Fibroblast of lung (primary cell): Measurements from ENCODE around the gene HCFC2. TPM values are rescaled to one million over a fixed set of nuclear protein-coding genes. Genes with fewer than 3 reads are reported as not detected.
A peak's percentile ranks its signal among the peaks of the same experiment; 100 is the strongest.
"Not testable (repeated sequence)": the region's sequence is repeated elsewhere in the genome, so short reads cannot be mapped to it uniquely, and the experiment has no call there.

Experiments
- DNase-seq, 2 donors: peaks; one replicate each; pipeline versions ENCODE4 v3.0.0 to v3.0.0-alpha.2; 2010; ENCODE audit warnings: low read depth in 2 of 2
- H2AFZ ChIP-seq: 2 replicates; pipeline ENCODE4 v1.5.1; 2012; ENCODE audit warnings: low read length, control low read depth, inconsistent platforms
- H3K27ac ChIP-seq: 2 replicates; pipeline ENCODE4 v1.5.1; 2011; ENCODE audit warnings: low read length, control low read depth; ENCODE audit not compliant: insufficient read depth
- H3K27me3 ChIP-seq: 2 replicates; pipeline ENCODE4 v1.5.1; 2011; ENCODE audit warnings: mild to moderate bottlenecking, low read length; ENCODE audit not compliant: control insufficient read depth, insufficient read depth
- H3K36me3 ChIP-seq: 2 replicates; pipeline ENCODE4 v1.5.1; 2011; ENCODE audit warnings: low read length; ENCODE audit not compliant: control insufficient read depth, insufficient read depth
- H3K4me1 ChIP-seq: 2 replicates; pipeline ENCODE4 v1.5.1; 2011; ENCODE audit warnings: low read length; ENCODE audit not compliant: control insufficient read depth, insufficient read depth; ENCODE audit errors: extremely low read depth
- H3K4me2 ChIP-seq: 2 replicates; pipeline ENCODE4 v1.5.1; 2011; ENCODE audit warnings: low read length, control low read depth; ENCODE audit not compliant: insufficient read depth; ENCODE audit errors: extremely low read depth
- H3K4me3 ChIP-seq, 4 experiments: fragments of 200-600 bp in 1 of 4; sonication (generic) in 1 of 4; replicated peaks in 1 of 4; 2 replicates each; pipeline ENCODE4 v1.5.1; 2011 to 2016; ENCODE audit warnings: low read length in 4 of 4, low read depth in 3 of 4, mild to moderate bottlenecking in 3 of 4, control low read depth in 2 of 4, inconsistent platforms in 1 of 4, mixed read lengths in 1 of 4; ENCODE audit not compliant: insufficient read depth in 1 of 4; ENCODE audit errors: control extremely low read depth in 1 of 4
- H3K79me2 ChIP-seq: 2 replicates; pipeline ENCODE4 v1.5.1; 2012; ENCODE audit warnings: mild to moderate bottlenecking, low read length, inconsistent platforms; ENCODE audit not compliant: control insufficient read depth, insufficient read depth
- H3K9ac ChIP-seq: 2 replicates; pipeline ENCODE4 v1.5.1; 2011; ENCODE audit warnings: mild to moderate bottlenecking, low read length, control low read depth; ENCODE audit not compliant: insufficient read depth
- H3K9me3 ChIP-seq: 2 replicates; pipeline ENCODE4 v1.5.1; 2012; ENCODE audit warnings: low read depth, low read length; ENCODE audit not compliant: control insufficient read depth, insufficient read depth
- H4K20me1 ChIP-seq: 2 replicates; pipeline ENCODE4 v1.5.1; 2011; ENCODE audit warnings: low read length; ENCODE audit not compliant: control insufficient read depth, insufficient read depth; ENCODE audit errors: extremely low read depth
- CTCF ChIP-seq, 2 donors: IDR thresholded peaks in 1 of 2; conservative IDR thresholded peaks in 1 of 2; 1 replicate in 1 of 2; 2 replicates in 1 of 2; pipeline ENCODE4 v1.5.1; 2011 to 2012; ENCODE audit warnings: low read length in 2 of 2, control low read depth in 1 of 2, inconsistent platforms in 1 of 2, low read depth in 1 of 2, mild to moderate bottlenecking in 1 of 2
- EZH2 ChIP-seq: IDR thresholded peaks from 2 replicates; pipeline ENCODE4 v1.5.1; 2012; ENCODE audit warnings: low read length, control low read depth, mild to moderate bottlenecking; ENCODE audit errors: missing control alignments
- polyA minus RNA-seq: library from RNA; depleted of rRNA, polyadenylated mRNA; stranded (reverse); fragments of >200 nt; gene quantifications from 2 replicates; pipeline ENCODE4 v1.2.3, GENCODE V29; 2011; ENCODE audit warnings: low replicate concordance
- polyA plus RNA-seq, 2 donors: library from polyadenylated mRNA; depleted of rRNA in 1 of 2; stranded (reverse) in 1 of 2; unstranded in 1 of 2; fragments of >200 nt; gene quantifications; 2 replicates each; pipeline ENCODE4 v1.2.1, GENCODE V29; 2011 to 2012; ENCODE audit warnings: missing spikeins in 1 of 2
- total RNA-seq: library from RNA; depleted of rRNA; stranded (reverse); fragments of >200 nt; gene quantifications from 2 replicates; pipeline ENCODE4 v1.2.1, GENCODE V29; 2014

Gene HCFC2
- total RNA-seq (28.0 and 36.2 TPM in 2 replicates), polyA plus RNA-seq (16.4 and 27.0 TPM in 2 replicates), polyA minus RNA-seq (5.7 and 10.7 TPM in 2 replicates)
- 9.2 and 13.8 TPM in 2 replicates for polyA plus RNA-seq (2012)

GRCh38 chr12:104064031-104064841, at the start of gene HCFC2:
TSS of gene HCFC2 (plus strand) at chr12:104064531. CDS start at chr12:104064561, 30 bp downstream.
- Histone ChIP-seq H3K9me3 (no peaks in the 10 kb centered on the region), H3K27me3 (no peaks in the 10 kb centered on the region), H2AFZ (peak within 1 kb of the TSS; percentile 91), H3K9ac (peak within 1 kb of the TSS; percentile 70), H3K4me2 (peak within 1 kb of the TSS; percentile 95), H3K79me2 (peaks cover 24% of the 10 kb centered on the region), H4K20me1 (no peaks in the 10 kb centered on the region), H3K27ac (peak within 1 kb of the TSS; percentile 82), H3K36me3 (no peaks in the 10 kb centered on the region), H3K4me3 (peak within 1 kb of the TSS; percentile 71 to 91 (median 75)), H3K4me1 (peaks cover 6% of the 10 kb centered on the region)
- no peak for TF ChIP-seq EZH2
- TF ChIP-seq CTCF (conservative IDR thresholded peaks at IDR 0.05 in 1 of 2, IDR thresholded peaks at IDR 0.05 in 1 of 2; ENCODE audit: low read depth in 1 of 2, low read length in 2 of 2), result no peak
- DNase-seq, result peak; percentile 85 to 86

- not testable (repeated sequence) for H3K4me2 ChIP-seq, H3K79me2 ChIP-seq, H3K27ac ChIP-seq, H3K9me3 ChIP-seq, H3K36me3 ChIP-seq, H3K4me3 ChIP-seq, H3K4me1 ChIP-seq, H4K20me1 ChIP-seq, H3K27me3 ChIP-seq, H3K9ac ChIP-seq, DNase-seq, H2AFZ ChIP-seq
Measured at GRCh38 chr12:104021862-104022261, 42.5 kb upstream of the HCFC2 start.

- Histone ChIP-seq H3K36me3 (no peaks in the 10 kb centered on the region), H3K4me1 (no peaks in the 10 kb centered on the region), H3K4me3 (no peak overlapping the region), H3K9ac (no peak overlapping the region), H3K79me2 (no peaks in the 10 kb centered on the region), H4K20me1 (no peaks in the 10 kb centered on the region), H3K9me3 (no peaks in the 10 kb centered on the region), H3K27ac (no peak overlapping the region), H3K27me3 (no peaks in the 10 kb centered on the region), H3K4me2 (no peak overlapping the region), H2AFZ (no peak overlapping the region)
- TF ChIP-seq EZH2, result no peak
- TF ChIP-seq CTCF (conservative IDR thresholded peaks at IDR 0.05 in 1 of 2, IDR thresholded peaks at IDR 0.05 in 1 of 2; ENCODE audit: low read depth in 1 of 2, low read length in 2 of 2), result no peak
- no peak for DNase-seq
Measured at GRCh38 chr12:104022786-104023185, 41.5 kb upstream of the HCFC2 start.
